HG03103 (cell line): ENCODE data around the gene CCNQ.

Experiments
- ATAC-seq: cut with Tn5 transposase; IDR thresholded peaks from one replicate; pipeline ENCODE4 v1.9.1; 2021; ENCODE audit warnings: low read depth; ENCODE audit not compliant: unreplicated experiment

The CCNQ gene

DNA sequence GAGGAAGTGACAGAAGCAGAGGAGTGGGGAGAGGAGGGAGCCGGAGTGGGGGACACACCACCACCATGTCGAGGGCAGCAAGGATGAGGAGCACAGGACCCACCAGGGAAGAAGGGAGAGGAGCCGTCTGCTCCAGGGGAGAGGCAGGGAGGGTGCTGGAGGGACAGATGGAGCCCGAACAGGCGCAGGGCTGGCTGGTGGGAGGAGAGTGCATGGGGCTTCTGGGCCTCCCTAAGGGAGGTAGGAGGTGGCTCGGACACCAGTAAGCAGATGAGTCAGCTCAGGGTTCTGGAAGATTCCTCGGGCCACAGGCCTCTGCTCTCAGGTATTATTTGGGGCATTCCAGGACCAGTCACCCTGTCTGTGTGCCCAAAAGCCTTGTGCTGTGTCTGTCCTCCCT, 51.7 kb downstream of the CCNQ start:
- ATAC-seq: no peak

DNA sequence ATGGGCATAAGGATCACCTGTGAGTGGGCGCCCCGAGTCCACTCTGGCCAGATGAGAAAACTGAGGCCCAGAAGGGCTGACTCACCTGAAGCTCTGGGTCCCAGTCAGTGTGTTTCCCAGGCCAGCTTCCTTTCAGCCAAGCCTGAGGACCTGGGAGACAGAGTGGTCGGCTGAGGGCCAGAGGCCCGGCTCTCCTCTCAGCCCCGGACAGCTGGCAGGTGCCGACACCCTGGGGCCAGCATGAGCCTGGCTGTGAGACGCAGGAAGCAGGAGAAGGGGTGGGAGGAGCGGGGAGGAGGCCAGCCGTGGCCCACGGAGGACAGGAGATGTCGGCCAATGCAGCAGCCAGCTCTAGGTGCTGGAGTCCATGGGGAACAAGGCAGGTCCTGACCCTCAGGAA, 52.6 kb downstream of the CCNQ start:
- no peak for ATAC-seq

DNA sequence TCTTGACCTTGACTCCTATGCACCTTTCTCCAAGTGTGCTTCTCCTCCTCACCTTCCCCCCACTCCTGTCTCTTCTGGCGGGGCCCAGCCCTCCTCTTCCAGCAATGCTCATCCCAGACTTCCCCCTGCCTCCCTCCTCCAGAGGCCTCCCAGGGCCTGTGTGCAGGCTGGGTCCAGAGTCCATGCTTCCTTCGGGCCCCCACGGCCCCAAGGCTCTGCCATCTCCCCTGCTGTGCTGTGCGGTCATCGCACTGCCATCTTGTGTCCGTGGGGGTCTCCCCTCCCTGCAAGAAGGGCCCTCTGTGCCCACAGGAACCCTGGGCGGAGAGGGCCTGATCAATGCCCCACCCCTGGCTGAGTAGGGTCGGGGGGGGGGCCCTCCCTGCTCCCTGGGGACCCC, 54.2 kb downstream of the CCNQ start:
- no peak for ATAC-seq

DNA sequence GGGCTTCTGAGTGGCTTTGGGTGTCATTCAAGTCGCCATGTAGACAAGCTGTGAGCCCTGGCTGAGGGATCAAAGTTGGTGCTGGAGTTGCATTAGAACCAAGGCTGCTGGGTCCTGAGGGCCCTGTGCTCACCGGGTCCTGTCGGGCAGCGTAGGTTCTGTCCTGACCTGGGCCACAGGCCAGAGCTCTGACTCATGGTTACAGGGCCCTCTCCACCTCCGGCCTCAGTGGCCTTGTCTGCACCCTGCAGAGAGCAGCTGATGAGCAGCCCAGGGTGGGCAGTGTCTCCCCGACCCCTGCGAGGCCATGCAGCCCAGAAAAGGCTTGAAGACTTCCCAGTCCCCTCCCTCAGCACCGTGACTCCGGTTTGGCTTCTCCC, 59.0 kb downstream of the CCNQ start:
- ATAC-seq: no peak

DNA sequence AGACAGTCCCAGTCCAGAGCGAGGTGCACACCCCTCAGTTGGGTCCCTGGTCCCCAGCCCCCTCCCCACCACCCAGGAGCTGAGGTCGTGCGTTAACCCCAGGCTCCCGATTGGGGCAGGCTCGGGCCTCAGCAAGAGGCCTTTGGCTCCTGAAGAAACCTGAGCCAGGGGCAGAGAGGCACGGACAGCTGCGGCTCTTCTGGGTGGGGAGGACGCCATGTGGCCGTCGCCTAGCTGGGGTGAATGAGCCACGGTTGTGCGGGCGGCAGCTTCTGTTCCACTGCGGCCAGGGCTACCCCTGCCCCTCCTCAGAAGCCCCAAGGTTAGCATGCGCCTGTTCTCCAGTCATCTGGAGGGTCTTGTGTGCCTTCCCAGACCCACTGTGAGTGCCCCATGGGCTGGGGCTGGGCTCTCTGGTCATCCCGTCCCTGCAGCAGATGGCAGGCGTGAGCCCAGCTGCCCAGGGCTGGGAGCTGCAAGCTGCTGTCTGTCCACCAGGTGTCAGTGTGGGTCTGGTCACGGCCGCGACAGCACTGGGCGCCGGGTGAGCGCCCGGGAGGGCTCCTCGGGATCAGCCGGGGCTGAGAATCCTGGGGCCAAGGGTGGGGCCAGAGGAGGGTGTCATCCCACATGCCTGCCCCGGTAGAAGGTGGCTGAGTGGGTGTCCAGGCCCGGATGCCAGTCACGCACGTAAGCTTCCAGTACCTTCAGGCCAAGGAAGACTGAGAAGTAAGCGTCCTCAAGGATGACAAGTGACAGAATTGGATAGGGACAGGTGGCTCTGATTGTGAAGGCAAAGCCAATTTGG, 59.6 kb downstream of the CCNQ start:
- ATAC-seq: no peak

DNA sequence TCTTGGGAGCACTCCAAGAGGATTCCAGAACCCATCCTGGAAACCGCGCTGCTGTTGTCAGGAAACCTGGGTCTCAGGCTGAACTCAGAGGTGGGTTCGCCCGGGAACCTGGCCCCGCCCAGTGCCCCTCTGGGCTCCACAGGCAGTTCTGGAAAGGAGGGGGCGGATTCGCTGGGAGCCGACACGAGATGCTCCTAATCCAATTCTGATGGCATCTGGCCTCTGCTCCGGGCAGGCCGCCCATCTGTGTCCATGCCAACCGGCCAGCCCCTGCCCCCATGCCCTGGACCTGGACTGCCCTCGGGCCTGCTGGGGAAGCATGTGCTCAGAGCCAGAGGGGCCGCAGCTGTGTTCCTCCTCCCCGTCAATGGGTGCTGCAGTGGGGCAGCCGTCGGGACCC, 60.5 kb downstream of the CCNQ start:
- no peak for ATAC-seq
